ENCODE results near the gene CACNA2D3. TPM values are rescaled to one million over a fixed set of nuclear protein-coding genes. Genes with fewer than 3 reads are reported as not detected.
"Not testable (repeated sequence)": the region's sequence is repeated elsewhere in the genome, so short reads cannot be mapped to it uniquely, and the experiment has no call there.

CACNA2D3 gene
- total RNA-seq, 6 experiments from 2014 or later: 0.14 to 0.23 (median 0.19) TPM; not detected in 2

- Mint-ChIP-seq H3K9me3 (no peaks in the 10 kb centered on the region), H3K36me3 (ENCODE audit: low read depth) (0 out of 2 replicates have a peak, but pooled peaks cover 8% of the 10 kb centered on the region), H3K4me3 (no peak overlapping the region), H3K4me1 (ENCODE audit: low read depth) (no peaks in the 10 kb centered on the region), H3K27me3 (ENCODE audit: insufficient read depth) (no peaks in the 10 kb centered on the region; the same call in 1 of the 2 replicates), H3K27ac (no peak overlapping the region)
- TF ChIP-seq CTCF (IDR thresholded peaks at IDR 0.05): no peak
- no peak for DNase-seq
Measured at GRCh38 chr3:55097441-55097840, 975.1 kb downstream of the CACNA2D3 start.

GRCh38 chr3:55105647-55106046 lies 983.3 kb downstream of the CACNA2D3 start:
- H3K27me3 Mint-ChIP-seq (ENCODE audit: insufficient read depth): no peaks in the 10 kb centered on the region; the same call in none of the 2 replicates
- H3K36me3 Mint-ChIP-seq (ENCODE audit: low read depth): no peaks in the 10 kb centered on the region
- no peak overlapping the region for H3K4me3 Mint-ChIP-seq
- no peak overlapping the region for H3K27ac Mint-ChIP-seq
- no peaks in the 10 kb centered on the region for H3K4me1 Mint-ChIP-seq (ENCODE audit: low read depth)
- no peak for TF ChIP-seq CTCF (IDR thresholded peaks at IDR 0.05)
- no peaks in the 10 kb centered on the region for H3K9me3 Mint-ChIP-seq
- DNase-seq: no peak

- Mint-ChIP-seq H3K27me3 (ENCODE audit: insufficient read depth) (no peaks in the 10 kb centered on the region; the same call in none of the 2 replicates), H3K4me1 (ENCODE audit: low read depth) (peaks cover 7% of the 10 kb centered on the region), H3K9me3 (no peaks in the 10 kb centered on the region), H3K4me3 (no peak overlapping the region), H3K36me3 (ENCODE audit: low read depth) (no peaks in the 10 kb centered on the region), H3K27ac (no peak overlapping the region)
- no peak for DNase-seq
- no peak for TF ChIP-seq CTCF (IDR thresholded peaks at IDR 0.05)
Measured at GRCh38 chr3:55107187-55107586, 984.8 kb downstream of the CACNA2D3 start.

- not testable (repeated sequence) for H3K27me3 Mint-ChIP-seq (ENCODE audit: insufficient read depth); H3K4me3 Mint-ChIP-seq; H3K36me3 Mint-ChIP-seq (ENCODE audit: low read depth); H3K4me1 Mint-ChIP-seq (ENCODE audit: low read depth); H3K9me3 Mint-ChIP-seq; H3K27ac Mint-ChIP-seq
- peak; percentile 13 for DNase-seq
Measured at GRCh38 chr3:55111906-55112305, 989.6 kb downstream of the CACNA2D3 start.

DNA sequence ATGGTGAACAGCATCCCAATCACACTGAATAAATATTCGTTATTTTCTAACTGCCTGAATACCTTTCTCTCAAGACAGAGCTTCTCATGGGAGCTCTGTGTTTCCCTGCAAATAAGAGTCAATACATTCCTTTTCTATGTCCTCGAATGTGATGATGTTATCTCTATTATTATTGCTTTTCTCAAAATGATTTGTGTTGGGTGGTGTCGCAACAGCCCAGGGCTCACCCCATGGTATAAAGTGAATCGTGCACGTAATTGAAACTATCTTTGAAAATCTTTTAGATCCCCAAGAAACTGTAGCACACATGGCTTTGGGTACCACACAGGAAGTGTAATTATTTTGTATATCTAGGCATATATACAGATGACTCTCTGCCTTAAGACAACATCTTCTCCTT lies 996.1 kb downstream of the CACNA2D3 start:
- TF ChIP-seq CTCF (IDR thresholded peaks at IDR 0.05): no peak
- no peak overlapping the region for H3K4me3 Mint-ChIP-seq

GRCh38 chr3:55119268-55119667 lies 996.9 kb downstream of the CACNA2D3 start:
- Mint-ChIP-seq H3K27ac (no peak overlapping the region), H3K27me3 (ENCODE audit: insufficient read depth) (peaks cover 3% of the 10 kb centered on the region), H3K9me3 (no peaks in the 10 kb centered on the region), H3K4me3 (no peak overlapping the region), H3K4me1 (ENCODE audit: low read depth) (peaks cover 10% of the 10 kb centered on the region; the same call in 1 of the 2 replicates), H3K36me3 (ENCODE audit: low read depth) (peaks cover 5% of the 10 kb centered on the region; the same call in 1 of the 2 replicates)
- TF ChIP-seq CTCF (IDR thresholded peaks at IDR 0.05): no peak
- no peak for DNase-seq

More for the DNA sequence above, 996.1 kb downstream of the CACNA2D3 start:
- Mint-ChIP-seq H3K36me3 (ENCODE audit: low read depth) (peaks cover 5% of the 10 kb centered on the region; the same call in 1 of the 2 replicates), H3K4me1 (ENCODE audit: low read depth) (peaks cover 10% of the 10 kb centered on the region; the same call in 1 of the 2 replicates), H3K27ac (no peak overlapping the region), H3K27me3 (ENCODE audit: insufficient read depth) (peaks cover 3% of the 10 kb centered on the region), H3K9me3 (no peaks in the 10 kb centered on the region)
- no peak for DNase-seq
